Neuronal stem cell (in vitro differentiated cells): ENCODE measurements around the gene AUTS2. TPM values are rescaled to one million over a fixed set of nuclear protein-coding genes. Genes with fewer than 3 reads are reported as not detected.

Source experiments
- DNase-seq: peaks from one replicate; pipeline ENCODE4 v3.0.0-alpha.2; 2013; ENCODE audit warnings: low spot score
- H2AFZ ChIP-seq: one replicate; pipeline ENCODE4 v1.6.1; 2013; ENCODE audit warnings: mild to moderate bottlenecking, low read length, inconsistent platforms
- H2AK5ac ChIP-seq: 2 replicates; pipeline ENCODE4 v1.6.1; 2013; ENCODE audit warnings: low read depth, mild to moderate bottlenecking, inconsistent platforms, low read length, moderate library complexity, mixed read lengths
- H2BK120ac ChIP-seq: 2 replicates; pipeline ENCODE4 v1.6.1; 2013; ENCODE audit warnings: low read depth, mild to moderate bottlenecking, inconsistent platforms, low read length, moderate library complexity, mixed read lengths
- H2BK12ac ChIP-seq: one replicate; pipeline ENCODE4 v1.6.1; 2013; ENCODE audit warnings: low read length, inconsistent platforms
- H2BK15ac ChIP-seq: 2 replicates; pipeline ENCODE4 v1.6.1; 2013; ENCODE audit warnings: mild to moderate bottlenecking, low read length, inconsistent platforms, mixed read lengths
- H2BK5ac ChIP-seq: one replicate; pipeline ENCODE4 v1.6.1; 2013; ENCODE audit warnings: inconsistent platforms, mild to moderate bottlenecking, low read length, moderate library complexity
- H3K14ac ChIP-seq: one replicate; pipeline ENCODE4 v1.6.1; 2013; ENCODE audit warnings: low read length, inconsistent platforms
- H3K18ac ChIP-seq: 2 replicates; pipeline ENCODE4 v1.6.1; 2013; ENCODE audit warnings: low read length, inconsistent platforms
- H3K23ac ChIP-seq: 2 replicates; pipeline ENCODE4 v1.6.1; 2013; ENCODE audit warnings: low read depth, mild to moderate bottlenecking, mixed read lengths, low read length, inconsistent platforms; ENCODE audit not compliant: poor library complexity
- H3K27ac ChIP-seq: replicated peaks from 3 replicates; pipeline ENCODE4 v1.5.1; 2013; ENCODE audit warnings: low read length, inconsistent platforms
- H3K27me3 ChIP-seq, 3 experiments: 2 replicates each; pipeline ENCODE4 v1.6.1; 2013; ENCODE audit warnings: low read length in 3 of 3, mild to moderate bottlenecking in 2 of 3, inconsistent platforms in 1 of 3, low read depth in 1 of 3, mixed read lengths in 1 of 3, moderate library complexity in 1 of 3; ENCODE audit not compliant: control insufficient read depth in 3 of 3, insufficient read depth in 3 of 3
- H3K36me3 ChIP-seq, 2 donors: replicated peaks in 1 of 2; 2 replicates each; pipeline ENCODE4 v1.6.1; 2013; ENCODE audit warnings: low read length in 2 of 2; ENCODE audit not compliant: control insufficient read depth in 2 of 2, insufficient read depth in 2 of 2
- H3K4ac ChIP-seq: 2 replicates; pipeline ENCODE4 v1.6.1; 2013; ENCODE audit warnings: inconsistent platforms, mild to moderate bottlenecking, low read length, moderate library complexity
- H3K4me1 ChIP-seq, 2 donors: 1 replicate in 1 of 2; 2 replicates in 1 of 2; pipeline ENCODE4 v1.6.1; 2013; ENCODE audit warnings: low read length in 2 of 2, low read depth in 1 of 2; ENCODE audit not compliant: control insufficient read depth in 2 of 2, insufficient read depth in 1 of 2
- H3K4me2 ChIP-seq: one replicate; pipeline ENCODE4 v1.6.1; 2013; ENCODE audit warnings: mild to moderate bottlenecking, low read length, inconsistent platforms; ENCODE audit not compliant: insufficient read depth, poor library complexity, severe bottlenecking
- H3K4me3 ChIP-seq, 2 donors: 2 replicates each; pipeline ENCODE4 v1.5.1; 2013; ENCODE audit warnings: low read length in 2 of 2, mild to moderate bottlenecking in 2 of 2, inconsistent platforms in 1 of 2, moderate library complexity in 1 of 2
- H3K79me1 ChIP-seq: one replicate; pipeline ENCODE4 v1.6.1; 2013; ENCODE audit warnings: low read depth, mild to moderate bottlenecking, inconsistent platforms, low read length, moderate library complexity
- H3K9ac ChIP-seq: one replicate; pipeline ENCODE4 v1.6.1; 2013; ENCODE audit warnings: mild to moderate bottlenecking, low read depth, low read length, inconsistent platforms; ENCODE audit not compliant: poor library complexity
- H3K9me3 ChIP-seq, 2 donors: replicated peaks in 1 of 2; 2 replicates each; pipeline versions ENCODE3 to v1.6.1; 2013; ENCODE audit warnings: low read length in 2 of 2, mild to moderate bottlenecking in 2 of 2, inconsistent platforms in 1 of 2, low read depth in 1 of 2, mixed read lengths in 1 of 2, moderate library complexity in 1 of 2; ENCODE audit not compliant: control insufficient read depth in 2 of 2, insufficient read depth in 1 of 2
- H4K8ac ChIP-seq: one replicate; pipeline ENCODE4 v1.6.1; 2013; ENCODE audit warnings: low read depth, mild to moderate bottlenecking, inconsistent platforms, low read length, moderate library complexity
- H4K91ac ChIP-seq: one replicate; pipeline ENCODE4 v1.6.1; 2013; ENCODE audit warnings: low read length, low read depth, mild to moderate bottlenecking, inconsistent platforms; ENCODE audit not compliant: poor library complexity
- WGBS, 2 donors: extraction: QIAGEN DNeasy Blood & Tissue Kit; methylation state at CpG; one replicate each; pipeline ENCODE4 v1.1.7; 2013; ENCODE audit warnings: missing lambda C conversion rate in 2 of 2, mixed read lengths in 1 of 2; ENCODE audit not compliant: insufficient read length in 2 of 2, insufficient replicate concordance in 1 of 2; ENCODE audit errors: extremely low coverage in 2 of 2; 5-methylcytosine and 5-hydroxymethylcytosine counted together
- polyA plus RNA-seq, 2 experiments: library from polyadenylated mRNA; stranded (reverse); fragments of 200-250 nt; gene quantifications; one replicate each; pipeline ENCODE4 v1.2.3, GENCODE V29; 2013

The AUTS2 gene
- 20.8 TPM for polyA plus RNA-seq (2013, experiment 1 of 2)
- polyA plus RNA-seq (2013, experiment 2 of 2), result 19.9 TPM

DNA sequence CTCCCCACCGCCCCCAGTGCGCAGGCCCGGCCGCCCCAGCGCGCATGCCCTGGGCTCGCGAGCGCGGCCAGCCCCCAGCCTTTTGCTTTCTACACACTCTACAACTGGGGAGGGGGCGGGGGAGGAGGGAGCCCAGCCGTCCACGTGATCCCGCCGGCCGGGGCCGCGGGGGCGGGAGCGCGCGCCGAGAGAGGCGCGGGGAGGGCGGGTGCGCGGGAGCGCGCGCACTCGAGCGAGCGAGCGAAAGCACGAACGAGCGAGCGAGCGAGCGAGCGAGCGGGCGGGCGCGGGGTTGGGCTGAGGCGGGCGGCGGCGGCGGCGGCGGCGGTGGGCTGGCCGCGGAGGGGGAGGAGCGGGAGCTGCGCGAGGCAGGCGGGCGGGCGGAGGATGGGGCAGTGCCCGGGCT, at the start of gene AUTS2:
Gene AUTS2, plus strand, starts transcription at position 395 of the 406 bp plus-strand sequence. CDS start 1,179 bp downstream, outside the sequence.
- Histone ChIP-seq H3K4me1 (peaks cover 4 to 11% of the 10 kb centered on the region in 2 donors), H2AK5ac (peak within 1 kb of the TSS; percentile 63), H3K27me3 (peaks cover 2 to 29% (median 3%) of the 10 kb centered on the region in 3 experiments), H3K36me3 (no peaks in the 10 kb centered on the region), H2BK15ac (peak within 1 kb of the TSS; percentile 89), H3K9ac (peak within 1 kb of the TSS; percentile 86), H3K23ac (peak within 1 kb of the TSS; percentile 80), H3K18ac (peak within 1 kb of the TSS; percentile 99), H2BK12ac (no peak within 1 kb of the TSS), H4K91ac (no peak within 1 kb of the TSS), H3K14ac (peak within 1 kb of the TSS; percentile 8), H2AFZ (peak within 1 kb of the TSS; percentile 99), H3K79me1 (peaks cover 3% of the 10 kb centered on the region), H2BK5ac (peak within 1 kb of the TSS; percentile 94), H3K9me3 (no peaks in the 10 kb centered on the region), H2BK120ac (peak within 1 kb of the TSS; percentile 72), H4K8ac (no peak within 1 kb of the TSS), H3K4me2 (peak within 1 kb of the TSS; percentile 99), H3K27ac (peak within 1 kb of the TSS; percentile 73), H3K4me3 (peak within 1 kb of the TSS; percentile 92 to 95), H3K4ac (no peak within 1 kb of the TSS)
- WGBS, 2 donors, result no CpG with 5 or more reads among the region's 63 CpGs
- peak; percentile 94 for DNase-seq

DNA sequence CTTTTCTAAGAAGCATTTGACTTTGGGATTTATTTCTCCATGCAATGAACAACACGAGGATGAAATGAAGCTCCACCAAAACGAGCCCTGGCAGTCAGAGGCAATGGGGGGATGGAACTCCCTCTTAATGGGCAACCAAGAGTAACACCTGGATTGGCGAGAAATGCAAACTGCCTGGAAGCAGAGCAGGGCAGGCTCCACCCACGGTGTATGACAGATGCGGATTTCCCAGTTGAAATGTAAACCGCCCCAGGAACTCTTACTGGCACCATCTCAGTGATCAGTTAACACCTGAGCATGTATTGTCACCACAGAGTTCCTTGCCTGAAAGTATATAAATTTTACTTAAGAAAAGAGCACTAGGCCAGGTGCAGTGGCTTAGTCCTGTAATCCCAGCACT, 47.3 kb upstream of the AUTS2 start:
- no peak overlapping the region for H3K4me2 ChIP-seq
- no peaks in the 10 kb centered on the region for H3K79me1 ChIP-seq
- H3K9ac ChIP-seq, result no peak overlapping the region
- H2AFZ ChIP-seq, result no peak overlapping the region
- no peak overlapping the region for H2BK12ac ChIP-seq
- no peak overlapping the region for H2BK120ac ChIP-seq
- no peak overlapping the region for H3K4ac ChIP-seq
- peak overlapping the region in 1 of 2 donors; percentile 52 for H3K4me3 ChIP-seq
- H3K27me3 ChIP-seq, result no peaks in the 10 kb centered on the region
- H3K4me1 ChIP-seq, result no peaks in the 10 kb centered on the region
- no peak overlapping the region for H3K18ac ChIP-seq
- H2AK5ac ChIP-seq, result no peak overlapping the region
- no peak overlapping the region for H3K14ac ChIP-seq
- no peaks in the 10 kb centered on the region for H3K9me3 ChIP-seq
- no CpG with 5 or more reads among the region's 6 CpGs for WGBS, 2 donors
- no peaks in the 10 kb centered on the region for H3K36me3 ChIP-seq
- no peak overlapping the region for H2BK15ac ChIP-seq
- H3K27ac ChIP-seq, result no peak overlapping the region
- no peak overlapping the region for H4K91ac ChIP-seq
- H2BK5ac ChIP-seq, result no peak overlapping the region
- DNase-seq, result no peak
- no peak overlapping the region for H4K8ac ChIP-seq
- H3K23ac ChIP-seq, result no peak overlapping the region

DNA sequence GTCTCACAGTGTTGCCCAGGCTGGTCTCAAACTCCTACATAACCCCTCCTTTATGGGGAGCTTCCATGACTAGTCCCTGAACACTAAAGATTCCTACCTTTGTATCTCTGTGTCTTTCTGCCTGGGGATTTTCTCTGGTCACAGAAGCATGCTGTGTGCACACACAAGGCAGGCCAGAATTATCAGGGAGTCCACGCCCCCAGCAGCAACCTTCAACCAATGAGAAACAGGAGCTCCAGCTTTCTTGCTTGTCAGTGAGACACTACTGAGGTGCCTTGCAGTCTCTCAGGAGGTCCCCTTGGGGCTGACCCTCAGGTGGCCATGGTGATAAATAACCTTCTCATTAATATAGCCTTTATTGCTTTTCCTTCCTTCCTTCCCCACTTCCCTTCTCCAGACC, 45.1 kb upstream of the AUTS2 start:
- Histone ChIP-seq H3K18ac (no peak overlapping the region), H2BK5ac (no peak overlapping the region)
- no CpG with 5 or more reads among the region's 1 CpG for WGBS, 2 donors

DNA sequence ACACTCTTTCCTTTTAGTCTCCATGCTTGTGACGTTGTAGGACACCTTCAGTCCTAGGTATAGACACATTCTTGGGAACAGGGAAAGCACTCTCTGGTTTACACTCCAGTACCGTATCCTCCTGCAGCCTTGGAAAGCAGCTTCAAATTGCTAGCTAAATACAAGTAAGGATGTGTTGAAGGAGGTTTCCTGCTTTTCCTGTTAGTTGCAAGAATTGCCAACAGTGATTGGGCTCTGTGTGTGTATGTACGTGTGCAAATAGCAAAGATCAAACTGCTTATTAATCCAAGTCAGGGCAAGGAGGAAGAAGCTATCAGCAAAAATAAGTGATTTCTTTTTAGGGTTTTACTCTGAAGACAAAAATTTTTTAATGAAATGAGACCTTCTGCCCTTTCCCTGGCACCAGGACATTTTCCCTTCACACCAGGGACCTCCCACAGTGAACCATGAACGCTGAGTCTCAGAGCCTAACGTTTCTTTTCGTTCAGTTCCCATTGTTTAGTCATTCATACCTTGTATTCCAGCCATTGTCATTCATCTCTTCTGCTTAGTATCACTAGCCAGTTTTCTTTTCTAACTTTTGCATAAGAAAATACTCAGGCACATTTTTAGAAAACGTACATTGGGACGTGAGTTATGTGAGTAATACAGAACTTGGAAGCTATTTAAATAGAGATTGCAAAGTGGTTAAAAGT, 36.9 kb upstream of the AUTS2 start:
- Histone ChIP-seq H3K9me3 (no peaks in the 10 kb centered on the region), H3K18ac (no peak overlapping the region), H4K8ac (no peak overlapping the region), H3K4me3 (no peak overlapping the region), H2BK5ac (no peak overlapping the region), H3K79me1 (no peaks in the 10 kb centered on the region), H2AK5ac (no peak overlapping the region), H2AFZ (no peak overlapping the region), H3K9ac (no peak overlapping the region), H3K27ac (no peak overlapping the region), H2BK12ac (no peak overlapping the region), H3K23ac (no peak overlapping the region), H3K4me1 (no peaks in the 10 kb centered on the region), H3K14ac (no peak overlapping the region), H4K91ac (no peak overlapping the region), H2BK15ac (no peak overlapping the region), H3K27me3 (no peaks in the 10 kb centered on the region), H2BK120ac (no peak overlapping the region), H3K4ac (no peak overlapping the region), H3K36me3 (no peaks in the 10 kb centered on the region), H3K4me2 (no peak overlapping the region)
- DNase-seq, result no peak
- no CpG with 5 or more reads among the region's 8 CpGs for WGBS, 2 donors

More for the DNA sequence above, 45.1 kb upstream of the AUTS2 start:
- no peak for DNase-seq
- Histone ChIP-seq H2BK12ac (no peak overlapping the region), H3K27me3 (no peaks in the 10 kb centered on the region), H2BK15ac (no peak overlapping the region), H3K14ac (no peak overlapping the region), H3K79me1 (no peaks in the 10 kb centered on the region), H2AK5ac (no peak overlapping the region), H4K8ac (no peak overlapping the region), H3K4me2 (no peak overlapping the region), H3K23ac (no peak overlapping the region), H3K4me1 (no peaks in the 10 kb centered on the region), H3K27ac (no peak overlapping the region), H4K91ac (no peak overlapping the region), H2AFZ (no peak overlapping the region), H3K9me3 (no peaks in the 10 kb centered on the region), H3K4me3 (no peak overlapping the region), H2BK120ac (no peak overlapping the region), H3K36me3 (no peaks in the 10 kb centered on the region), H3K4ac (no peak overlapping the region), H3K9ac (no peak overlapping the region)
